ENCODE results near the gene SYNM. TPM values are rescaled to one million over a fixed set of nuclear protein-coding genes. Genes with fewer than 3 reads are reported as not detected.
A peak's percentile ranks its signal among the peaks of the same experiment; 100 is the strongest.

The SYNM gene
- total RNA-seq, 1 donor from 2014 or later: 19.5 TPM

DNA sequence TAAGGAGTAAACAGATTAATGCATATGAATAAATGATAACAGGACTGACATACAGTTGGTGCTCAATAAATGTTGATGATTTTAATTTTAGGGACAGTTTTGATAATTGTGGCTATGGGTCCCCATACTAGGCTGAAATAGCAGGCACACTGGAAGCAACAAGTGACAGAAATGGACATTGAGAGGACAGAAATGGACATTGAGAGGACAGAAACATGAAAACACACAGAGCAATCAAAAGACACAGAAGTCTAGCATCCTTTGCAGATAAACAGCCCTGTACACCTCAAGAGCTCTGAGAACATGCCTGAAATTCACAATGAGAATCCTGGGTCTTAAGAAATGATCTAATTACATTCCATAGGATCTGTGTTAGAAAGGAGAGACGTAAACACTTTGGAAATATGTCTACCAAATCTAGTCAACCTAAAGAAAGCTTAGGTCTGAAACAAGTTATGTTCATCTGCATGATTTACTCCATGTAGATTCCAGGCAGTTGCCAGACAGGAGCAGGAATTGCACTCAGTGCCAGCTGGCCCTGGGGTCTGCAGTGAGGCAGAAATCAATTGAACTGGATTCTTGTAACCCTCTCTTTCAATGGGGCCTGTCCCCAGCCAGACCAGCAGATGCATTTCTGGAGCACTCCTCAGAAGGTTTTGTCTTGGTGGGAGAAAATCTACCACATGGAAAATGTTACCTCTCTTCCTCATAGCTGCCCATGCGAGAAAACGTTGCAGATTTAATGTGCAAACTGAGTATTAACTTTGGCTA is 60.3 kb downstream of the SYNM start:
- Histone ChIP-seq H3K4me3 (no peak overlapping the region), H3K4me1 (peaks cover 2% of the 10 kb centered on the region), H3K27me3 (no peaks in the 10 kb centered on the region), H3K27ac (no peak overlapping the region), H3K9me3 (no peaks in the 10 kb centered on the region), H3K36me3 (peaks cover 21% of the 10 kb centered on the region)
- intact Hi-C loops (cut with DNase I): no loop called here
- no peak for ATAC-seq
- TF ChIP-seq, protein P1, sequence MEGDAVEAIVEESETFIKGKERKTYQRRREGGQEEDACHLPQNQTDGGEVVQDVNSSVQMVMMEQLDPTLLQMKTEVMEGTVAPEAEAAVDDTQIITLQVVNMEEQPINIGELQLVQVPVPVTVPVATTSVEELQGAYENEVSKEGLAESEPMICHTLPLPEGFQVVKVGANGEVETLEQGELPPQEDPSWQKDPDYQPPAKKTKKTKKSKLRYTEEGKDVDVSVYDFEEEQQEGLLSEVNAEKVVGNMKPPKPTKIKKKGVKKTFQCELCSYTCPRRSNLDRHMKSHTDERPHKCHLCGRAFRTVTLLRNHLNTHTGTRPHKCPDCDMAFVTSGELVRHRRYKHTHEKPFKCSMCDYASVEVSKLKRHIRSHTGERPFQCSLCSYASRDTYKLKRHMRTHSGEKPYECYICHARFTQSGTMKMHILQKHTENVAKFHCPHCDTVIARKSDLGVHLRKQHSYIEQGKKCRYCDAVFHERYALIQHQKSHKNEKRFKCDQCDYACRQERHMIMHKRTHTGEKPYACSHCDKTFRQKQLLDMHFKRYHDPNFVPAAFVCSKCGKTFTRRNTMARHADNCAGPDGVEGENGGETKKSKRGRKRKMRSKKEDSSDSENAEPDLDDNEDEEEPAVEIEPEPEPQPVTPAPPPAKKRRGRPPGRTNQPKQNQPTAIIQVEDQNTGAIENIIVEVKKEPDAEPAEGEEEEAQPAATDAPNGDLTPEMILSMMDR (IDR thresholded peaks at IDR 0.05): no peak
- no peak for DNase-seq

DNA sequence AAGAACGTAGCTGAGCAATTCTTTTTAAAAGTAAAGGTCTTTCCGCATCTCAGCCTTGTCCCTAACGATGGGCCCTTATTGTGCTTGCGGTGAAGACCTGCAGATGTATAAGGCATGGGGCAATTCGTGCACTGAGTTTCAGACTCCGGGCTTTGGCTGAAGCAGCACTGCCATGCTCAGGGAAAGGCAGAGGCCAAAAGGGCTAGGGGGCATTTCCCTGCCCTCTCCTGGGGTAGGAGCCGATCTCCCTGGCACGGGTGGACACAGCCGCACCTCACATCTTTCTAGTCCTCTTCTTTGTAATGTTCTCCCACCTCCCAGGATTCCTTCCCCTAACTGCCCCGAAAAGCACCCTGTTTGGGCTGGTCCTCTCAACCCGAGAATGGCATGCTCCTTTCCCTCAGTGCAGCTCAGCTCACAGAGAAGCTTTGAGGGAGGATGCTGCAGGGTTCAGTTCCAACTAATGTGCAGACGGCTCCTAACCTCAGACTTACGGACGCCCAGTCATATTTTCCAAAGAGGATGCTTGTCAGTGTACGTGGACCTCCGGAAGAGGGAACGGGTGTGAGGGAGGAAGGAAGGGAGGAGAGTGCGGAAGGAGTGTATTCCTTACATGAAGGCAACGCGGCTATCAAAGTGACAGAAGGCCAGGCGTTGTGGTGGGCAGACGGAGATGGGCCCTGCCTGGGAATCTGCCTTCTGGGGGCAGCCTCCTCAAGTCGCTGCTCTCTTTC is 61.2 kb downstream of the SYNM start:
- Histone ChIP-seq H3K9me3 (no peaks in the 10 kb centered on the region), H3K4me3 (no peak overlapping the region), H3K27me3 (no peaks in the 10 kb centered on the region), H3K4me1 (peaks cover 4% of the 10 kb centered on the region), H3K36me3 (peaks cover 21% of the 10 kb centered on the region), H3K27ac (no peak overlapping the region)
- DNase-seq: no peak
- ATAC-seq: no peak
- intact Hi-C loops (cut with DNase I): no loop called here
- TF ChIP-seq, protein P1 (IDR thresholded peaks at IDR 0.05): no peak

DNA sequence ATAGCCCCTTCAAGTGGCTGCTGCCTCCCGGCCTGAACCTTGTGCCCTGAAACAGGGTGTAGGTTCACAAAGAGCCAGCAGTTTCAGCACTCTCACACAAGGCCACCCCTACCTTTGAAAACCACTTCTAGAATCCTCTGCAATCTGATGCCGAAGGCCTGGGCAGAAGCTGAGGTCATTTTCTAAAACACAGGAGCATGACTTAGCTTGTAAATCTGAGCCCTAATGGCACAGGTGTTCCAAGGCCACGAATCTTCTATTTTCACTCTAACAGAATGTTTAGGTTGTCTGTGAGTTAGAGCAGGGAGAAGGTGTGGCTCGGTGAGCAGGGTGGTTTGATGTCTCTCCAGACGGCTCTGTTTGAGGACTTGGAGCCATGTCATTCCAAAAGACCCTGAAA is 62.3 kb downstream of the SYNM start:
- Histone ChIP-seq H3K27ac (no peak overlapping the region), H3K4me3 (no peak overlapping the region), H3K27me3 (no peaks in the 10 kb centered on the region), H3K36me3 (peaks cover 18% of the 10 kb centered on the region), H3K4me1 (peaks cover 4% of the 10 kb centered on the region), H3K9me3 (no peaks in the 10 kb centered on the region)
- DNase-seq (no peak), ATAC-seq (no peak)
- TF ChIP-seq, protein P1 (IDR thresholded peaks at IDR 0.05): no peak
- intact Hi-C loops (cut with DNase I): no loop called here

DNA sequence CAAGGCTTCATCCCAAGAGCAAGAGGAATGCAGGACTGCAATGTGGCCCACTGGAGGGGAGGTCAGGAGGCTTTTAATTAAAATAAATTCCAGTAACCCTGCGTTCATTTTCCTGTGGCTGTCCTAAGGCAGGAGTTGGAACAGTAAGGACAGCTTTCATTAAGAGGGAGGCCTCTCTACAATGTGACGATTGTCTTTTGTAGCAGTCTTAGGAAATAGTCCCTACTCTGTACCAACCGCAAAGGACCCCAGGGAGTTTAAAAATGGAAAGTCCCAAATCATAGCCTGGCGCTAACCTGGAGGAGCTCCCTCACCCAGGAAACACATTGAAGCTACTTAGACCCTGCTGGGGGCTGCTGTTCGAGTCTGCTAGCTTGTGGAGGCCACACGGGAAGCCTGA is 62.8 kb downstream of the SYNM start:
- TF ChIP-seq, protein P1 (IDR thresholded peaks at IDR 0.05): no peak
- peaks cover 4% of the 10 kb centered on the region for H3K4me1 ChIP-seq
- intact Hi-C loops (cut with DNase I): no loop called here
- H3K36me3 ChIP-seq: peaks cover 18% of the 10 kb centered on the region
- H3K27me3 ChIP-seq: no peaks in the 10 kb centered on the region
- H3K4me3 ChIP-seq: no peak overlapping the region
- H3K9me3 ChIP-seq: no peaks in the 10 kb centered on the region
- DNase-seq (no peak), ATAC-seq (no peak)
- no peak overlapping the region for H3K27ac ChIP-seq

DNA sequence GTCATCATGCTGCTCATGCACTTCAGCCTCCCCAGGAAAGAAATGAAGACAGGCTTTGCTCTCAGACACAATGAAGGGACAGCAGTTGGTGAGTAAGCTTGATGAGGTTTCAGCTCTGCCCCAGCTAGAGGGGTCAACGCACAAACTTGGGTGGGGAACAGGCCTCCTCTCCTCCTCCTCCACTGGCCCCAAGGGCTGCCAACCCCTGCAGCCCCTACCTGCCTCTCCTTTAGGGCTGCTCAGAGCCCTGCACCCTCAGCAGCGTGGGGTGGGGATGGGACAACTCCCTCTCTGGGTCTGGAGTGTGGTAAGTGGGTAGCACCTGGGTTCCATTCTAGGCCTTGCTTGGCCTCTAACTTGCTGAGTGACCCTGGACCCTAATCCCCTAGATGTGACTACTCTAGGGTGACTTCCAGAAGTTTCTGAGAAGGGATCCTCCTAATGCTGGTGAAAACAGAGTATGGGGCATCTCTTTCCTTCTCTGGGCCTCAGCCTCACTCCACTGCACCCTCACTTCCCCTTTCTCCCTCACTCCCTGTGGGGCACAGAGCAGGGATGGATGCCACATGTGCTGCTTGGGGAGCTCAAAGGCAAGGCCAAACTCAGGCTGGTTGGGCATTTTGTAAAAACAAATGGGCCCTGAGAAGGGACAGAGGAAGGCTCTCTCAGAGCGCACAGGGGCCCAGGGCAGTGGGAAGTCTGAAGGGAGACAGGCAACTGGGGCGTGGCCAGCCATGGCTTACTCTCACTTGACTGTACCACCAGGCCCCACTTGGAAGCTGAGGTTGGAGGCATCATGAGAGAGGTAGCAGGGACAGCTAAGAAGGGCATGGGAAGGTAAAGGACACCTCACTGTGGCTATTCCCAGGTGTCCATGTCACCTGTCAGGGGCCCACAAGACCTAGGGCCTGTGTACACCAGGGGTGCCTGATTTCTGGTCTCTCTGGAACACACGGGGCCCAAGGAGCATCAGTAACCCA is 64.0 kb downstream of the SYNM start:
- H3K4me1 ChIP-seq: peaks cover 4% of the 10 kb centered on the region
- intact Hi-C loops (cut with DNase I): no loop called here
- H3K4me3 ChIP-seq: no peak overlapping the region
- DNase-seq: no peak
- H3K36me3 ChIP-seq: peaks cover 18% of the 10 kb centered on the region
- TF ChIP-seq, protein P1 (IDR thresholded peaks at IDR 0.05): no peak
- ATAC-seq: peak; percentile 9
- H3K27ac ChIP-seq: peak overlapping the region; percentile 63
- no peaks in the 10 kb centered on the region for H3K9me3 ChIP-seq
- no peaks in the 10 kb centered on the region for H3K27me3 ChIP-seq
